HepG2 (cell line): ENCODE results near the gene TCN2. TPM values are rescaled to one million over a fixed set of nuclear protein-coding genes. Genes with fewer than 3 reads are reported as not detected.

ENCODE experiments used
- ATF6 ChIP-seq: sonication (generic); formaldehyde crosslinking; conservative IDR thresholded peaks from 2 replicates; pipeline ENCODE4 v1.4.0; 2020; ENCODE audit warnings: missing genetic modification reagents
- DDIT3 ChIP-seq: sonication (generic); formaldehyde crosslinking; IDR thresholded peaks from 2 replicates; pipeline ENCODE4 v1.4.0; 2020; ENCODE audit warnings: mild to moderate bottlenecking, missing genetic modification reagents
- ELF3 ChIP-seq: IDR thresholded peaks from 2 replicates; pipeline ENCODE4 v1.6.1; 2016; ENCODE audit warnings: missing genetic modification reagents, missing compliant biosample characterization
- ELK4 ChIP-seq: sonication (generic); formaldehyde crosslinking; IDR thresholded peaks from 2 replicates; pipeline ENCODE4 v1.9.0; 2021; ENCODE audit warnings: missing genetic modification reagents, borderline replicate concordance
- FOXK2 ChIP-seq: fragments of 450-650 bp; IDR thresholded peaks from 2 replicates; pipeline ENCODE4 v1.6.1; 2016
- GATAD2A ChIP-seq: IDR thresholded peaks from 2 replicates; pipeline ENCODE4 v1.6.1; 2016
- HBP1 ChIP-seq: IDR thresholded peaks from 2 replicates; pipeline ENCODE4 v1.6.1; 2016; ENCODE audit warnings: low read depth, control low read depth
- IRF2 ChIP-seq: IDR thresholded peaks from 2 replicates; pipeline ENCODE4 v1.6.1; 2018; ENCODE audit warnings: missing genetic modification reagents, missing compliant biosample characterization
- MED13 ChIP-seq: sonication (generic); formaldehyde crosslinking; IDR thresholded peaks from 2 replicates; pipeline ENCODE4 v1.5.0; 2020; ENCODE audit warnings: missing genetic modification reagents
- MXD4 ChIP-seq: IDR thresholded peaks from 2 replicates; pipeline ENCODE4 v1.6.1; 2016; ENCODE audit warnings: mild to moderate bottlenecking, missing biosample characterization, missing genetic modification reagents
- MYPOP ChIP-seq: sonication (generic); formaldehyde crosslinking; IDR thresholded peaks from 2 replicates; pipeline ENCODE4 v1.8.1; 2023; ENCODE audit warnings: mild to moderate bottlenecking, moderate library complexity, missing genetic modification reagents
- NFYC ChIP-seq: IDR thresholded peaks from 2 replicates; pipeline ENCODE4 v1.6.1; 2016; ENCODE audit warnings: missing genetic modification reagents, missing compliant biosample characterization
- PHF20 ChIP-seq: sonication (generic); formaldehyde crosslinking; IDR thresholded peaks from 2 replicates; pipeline ENCODE4 v1.5.0; 2020; ENCODE audit warnings: mild to moderate bottlenecking, missing genetic modification reagents
- SCMH1 ChIP-seq: sonication (generic); formaldehyde crosslinking; IDR thresholded peaks from 2 replicates; pipeline ENCODE4 v1.9.0; 2021; ENCODE audit warnings: missing genetic modification reagents, mild to moderate bottlenecking, borderline replicate concordance
- TAF1 ChIP-seq: sonication (generic); formaldehyde crosslinking; IDR thresholded peaks from 2 replicates; pipeline ENCODE4 v1.4.0; 2020; ENCODE audit warnings: missing genetic modification reagents
- TFDP1 ChIP-seq: IDR thresholded peaks from 2 replicates; pipeline ENCODE4 v1.6.1; 2016; ENCODE audit warnings: missing compliant biosample characterization, missing genetic modification reagents, borderline replicate concordance
- THYN1 ChIP-seq: sonication (generic); formaldehyde crosslinking; IDR thresholded peaks from 2 replicates; pipeline ENCODE4 v1.8.1; 2023; ENCODE audit warnings: low read depth, mild to moderate bottlenecking, moderate library complexity, missing genetic modification reagents, borderline replicate concordance
- UBTF ChIP-seq: sonication (generic); formaldehyde crosslinking; IDR thresholded peaks from 2 replicates; pipeline ENCODE4 v1.4.0; 2020; ENCODE audit warnings: mild to moderate bottlenecking, missing genetic modification reagents
- ZNF143 ChIP-seq: sonication (generic); formaldehyde crosslinking; IDR thresholded peaks from 2 replicates; pipeline ENCODE4 v1.4.0; 2020; ENCODE audit warnings: missing genetic modification reagents
- ZNF563 ChIP-seq: sonication (generic); formaldehyde crosslinking; IDR thresholded peaks from 2 replicates; pipeline ENCODE4 v1.8.0; 2022; ENCODE audit warnings: mild to moderate bottlenecking, moderate library complexity, missing genetic modification reagents
- polyA plus RNA-seq, 8 experiments: library from polyadenylated mRNA; depleted of rRNA in 3 of 8; stranded (reverse) in 7 of 8; unstranded in 1 of 8; fragments of >200 nt; fragmentation: Illumina TruSeq in 4 of 8; extraction: Trizol in 4 of 8; gene quantifications; 2 replicates each; pipeline versions ENCODE4 v1.2.1 to v1.2.3, GENCODE V29; 2011 to 2016; ENCODE audit warnings: low read depth in 4 of 8, missing spikeins in 1 of 8, mixed read lengths in 1 of 8; ENCODE audit not compliant: insufficient read depth in 1 of 8
- total RNA-seq, 5 experiments: library from RNA; depleted of rRNA; stranded (reverse); fragments of >200 nt; fragmentation: Illumina TruSeq; extraction: Trizol; gene quantifications; 2 replicates each; pipeline ENCODE4 v1.2.3, GENCODE V29; 2016; ENCODE audit warnings: low read depth in 1 of 5

The TCN2 gene
- total and polyA plus RNA-seq, 2 of the 13 experiments (the other 11 are each of a cell fraction or from before 2014, with no cell fraction given): 0.29 to 0.31 TPM

GRCh38 chr22:30591588-30592359 is 15.2 kb upstream of the TCN2 start, which contains the start of gene PES1 (continued):
- 0 out of 2 replicates have a peak, but pooled peaks have one; percentile 32 for TF ChIP-seq GATAD2A
- 0 out of 2 replicates have a peak, but pooled peaks have one; percentile 30 for TF ChIP-seq MYPOP
- peak; percentile 72 for TF ChIP-seq PHF20 (CRISPR knock-in tag)
- TF ChIP-seq FOXK2: peak; percentile 62
- TF ChIP-seq TFDP1 (CRISPR knock-in tag): peak; percentile 24; the same call in 1 of the 2 replicates
- peak; percentile 39; the same call in 1 of the 2 replicates for TF ChIP-seq TAF1 (CRISPR knock-in tag)
- TF ChIP-seq ATF6 (CRISPR knock-in tag): 0 out of 2 replicates have a peak, but pooled peaks have one; percentile 47
- TF ChIP-seq DDIT3 (CRISPR knock-in tag): no peak
- TF ChIP-seq SCMH1 (CRISPR knock-in tag): no peak
- TF ChIP-seq ELK4 (CRISPR knock-in tag): no peak
- TF ChIP-seq THYN1: no peak
- TF ChIP-seq NFYC (CRISPR knock-in tag): 0 out of 2 replicates have a peak, but pooled peaks have one; percentile 32
- TF ChIP-seq IRF2 (CRISPR knock-in tag): peak; percentile 76; the same call in 1 of the 2 replicates
- 0 out of 2 replicates have a peak, but pooled peaks have one; percentile 18 for TF ChIP-seq ZNF563 (CRISPR knock-in tag)
- TF ChIP-seq MED13 (CRISPR knock-in tag): no peak
- peak; percentile 99 for TF ChIP-seq ZNF143 (CRISPR knock-in tag)
- peak; percentile 64; the same call in 1 of the 2 replicates for TF ChIP-seq HBP1 (CRISPR knock-in tag)
- TF ChIP-seq ELF3 (CRISPR knock-in tag): peak; percentile 44
- peak; percentile 94 for TF ChIP-seq MXD4
- no peak; the same call in 1 of the 2 replicates for TF ChIP-seq UBTF
